Immature natural killer cell (primary cell): ENCODE measurements around the gene ACTL6B. TPM values are rescaled to one million over a fixed set of nuclear protein-coding genes. Genes with fewer than 3 reads are reported as not detected.

ENCODE experiments used
- DNase-seq, 3 donors: peaks; one replicate each; pipeline ENCODE4 v3.0.0; 2022; ENCODE audit warnings: mixed read lengths in 1 of 3
- H3K27ac Mint-ChIP-seq, 6 donors: one replicate each; pipeline ENCODE4 v1.8.0; 2020; ENCODE audit warnings: mixed read lengths in 6 of 6, mild to moderate bottlenecking in 5 of 6, inconsistent platforms in 4 of 6, moderate library complexity in 3 of 6
- H3K27me3 Mint-ChIP-seq, 3 donors: one replicate each; pipeline ENCODE4 v1.8.0; 2020 to 2021; ENCODE audit warnings: low read depth in 3 of 3, mild to moderate bottlenecking in 3 of 3, mixed read lengths in 3 of 3, moderate library complexity in 3 of 3, inconsistent platforms in 1 of 3
- H3K36me3 Mint-ChIP-seq, 3 donors: one replicate each; pipeline ENCODE4 v1.8.0; 2020; ENCODE audit warnings: mixed read lengths in 3 of 3, inconsistent platforms in 2 of 3, mild to moderate bottlenecking in 2 of 3
- H3K4me1 Mint-ChIP-seq, 2 donors: one replicate each; pipeline ENCODE4 v1.8.0; 2020; ENCODE audit warnings: inconsistent platforms in 2 of 2, mild to moderate bottlenecking in 2 of 2, mixed read lengths in 2 of 2, moderate library complexity in 1 of 2
- H3K4me3 Mint-ChIP-seq, 5 donors: one replicate each; pipeline ENCODE4 v1.8.0; 2020; ENCODE audit warnings: mild to moderate bottlenecking in 5 of 5, mixed read lengths in 5 of 5, inconsistent platforms in 3 of 5, moderate library complexity in 3 of 5
- H3K9me3 Mint-ChIP-seq, 6 donors: one replicate each; pipeline ENCODE4 v1.8.0; 2020; ENCODE audit warnings: mild to moderate bottlenecking in 6 of 6, mixed read lengths in 6 of 6, inconsistent platforms in 4 of 6, moderate library complexity in 3 of 6
- polyA plus RNA-seq, 3 donors: library from polyadenylated mRNA; unstranded; fragments of 300-500 nt; fragmentation: Illumina TruSeq; gene quantifications; one replicate each; pipeline ENCODE4 v1.2.3, GENCODE V29; 2021

The ACTL6B gene
- polyA plus RNA-seq, 3 donors from 2014 or later: not detected

- DNase-seq: peak; percentile 83 to 88 (median 85)
- H3K27me3 Mint-ChIP-seq: peaks cover 0 to 5% (median 0%) of the 10 kb centered on the region in 3 donors
- peak overlapping the region; percentile 90 to 96 (median 91) for H3K4me3 Mint-ChIP-seq
- H3K27ac Mint-ChIP-seq: peak overlapping the region; percentile 91 to 99 (median 98)
- H3K9me3 Mint-ChIP-seq: no peaks in the 10 kb centered on the region
- H3K4me1 Mint-ChIP-seq: peaks cover 17 to 21% of the 10 kb centered on the region in 2 donors
- no peaks in the 10 kb centered on the region for H3K36me3 Mint-ChIP-seq
These were observed 51.9 kb downstream of the ACTL6B start for GRCh38 chr7:100604028-100604975.

- peaks cover 0 to 5% (median 0%) of the 10 kb centered on the region in 3 donors for H3K27me3 Mint-ChIP-seq
- peak overlapping the region; percentile 90 to 96 (median 91) for H3K4me3 Mint-ChIP-seq
- H3K27ac Mint-ChIP-seq: peak overlapping the region; percentile 91 to 99 (median 98)
- no peak for DNase-seq
- no peaks in the 10 kb centered on the region for H3K9me3 Mint-ChIP-seq
- no peaks in the 10 kb centered on the region for H3K36me3 Mint-ChIP-seq
- H3K4me1 Mint-ChIP-seq: peaks cover 17 to 21% of the 10 kb centered on the region in 2 donors
These were observed 52.6 kb downstream of the ACTL6B start for GRCh38 chr7:100603726-100604027.

GRCh38 chr7:100602889-100603725 is 53.1 kb downstream of the ACTL6B start:
- Mint-ChIP-seq H3K27ac (peak overlapping the region; percentile 91 to 99 (median 98)), H3K27me3 (peaks cover 0 to 5% (median 0%) of the 10 kb centered on the region in 3 donors), H3K4me1 (peaks cover 21% of the 10 kb centered on the region in 2 donors)

GRCh38 chr7:100600730-100601038 is 55.6 kb downstream of the ACTL6B start:
- Mint-ChIP-seq H3K4me3 (no peak overlapping the region), H3K27me3 (peaks cover 0 to 7% (median 0%) of the 10 kb centered on the region in 3 donors), H3K27ac (no peak overlapping the region), H3K9me3 (no peaks in the 10 kb centered on the region), H3K36me3 (no peaks in the 10 kb centered on the region), H3K4me1 (peaks cover 18 to 21% of the 10 kb centered on the region in 2 donors)
- DNase-seq: no peak

More at GRCh38 chr7:100602889-100603725, 53.1 kb downstream of the ACTL6B start:
- Mint-ChIP-seq H3K36me3 (no peaks in the 10 kb centered on the region), H3K4me3 (peak overlapping the region; percentile 90 to 96 (median 91)), H3K9me3 (no peaks in the 10 kb centered on the region)
- DNase-seq: no peak

GRCh38 chr7:100599911-100600729 is 56.1 kb downstream of the ACTL6B start:
- Mint-ChIP-seq H3K36me3 (no peaks in the 10 kb centered on the region), H3K27me3 (peaks cover 0 to 7% (median 2%) of the 10 kb centered on the region in 3 donors), H3K4me1 (peaks cover 13 to 17% of the 10 kb centered on the region in 2 donors), H3K27ac (no peak overlapping the region), H3K9me3 (no peaks in the 10 kb centered on the region), H3K4me3 (no peak overlapping the region)
- no peak for DNase-seq

- Mint-ChIP-seq H3K27me3 (peaks cover 0 to 4% (median 2%) of the 10 kb centered on the region in 3 donors), H3K27ac (peak overlapping the region in 1 of 6 donors; percentile 6), H3K4me3 (no peak overlapping the region), H3K4me1 (peaks cover 4 to 7% of the 10 kb centered on the region in 2 donors), H3K36me3 (no peaks in the 10 kb centered on the region), H3K9me3 (no peaks in the 10 kb centered on the region)
- DNase-seq: no peak
These were observed 57.8 kb downstream of the ACTL6B start for GRCh38 chr7:100598425-100598824.

- Mint-ChIP-seq H3K27me3 (peaks cover 0 to 6% (median 5%) of the 10 kb centered on the region in 3 donors), H3K36me3 (no peaks in the 10 kb centered on the region), H3K9me3 (no peaks in the 10 kb centered on the region), H3K4me1 (peaks cover 0 to 5% of the 10 kb centered on the region in 2 donors), H3K27ac (no peak overlapping the region), H3K4me3 (no peak overlapping the region)
- no peak for DNase-seq
These were observed 61.1 kb downstream of the ACTL6B start for GRCh38 chr7:100595188-100595587.

Other genes starting within 250 kb of the ACTL6B start
- gene ZCWPW1, start 227.7 kb downstream of the ACTL6B start, polyA plus RNA-seq: 1 to 10 TPM; 4.1 to 5.9 (median 5.7) TPM
- 10 to 100 TPM in 1 of 3 donors, 1 to 10 TPM in 2; 3.0 to 12.1 (median 8.3) TPM for gene MEPCE, start 226.6 kb downstream of the ACTL6B start, polyA plus RNA-seq
- gene PPP1R35, start 220.0 kb downstream of the ACTL6B start, polyA plus RNA-seq: 10 to 100 TPM; 25.7 to 42.2 (median 41.8) TPM
- gene SPACDR, start 192.2 kb downstream of the ACTL6B start, polyA plus RNA-seq: 1 to 10 TPM in 1 of 3 donors, under 1 TPM in 1, not detected in 1; 0.43 to 2.2 TPM
- 10 to 100 TPM; 32.4 to 42.2 (median 35.3) TPM for gene TSC22D4, start 177.2 kb downstream of the ACTL6B start, polyA plus RNA-seq
- not detected for gene NYAP1, start 172.5 kb downstream of the ACTL6B start, polyA plus RNA-seq
- gene AGFG2, start 117.2 kb downstream of the ACTL6B start, polyA plus RNA-seq: 10 to 100 TPM in 2 of 3 donors, 1 to 10 TPM in 1; 7.1 to 20.7 (median 12.0) TPM
- gene SAP25, start 82.5 kb downstream of the ACTL6B start, polyA plus RNA-seq: not detected
- gene LRCH4, start 70.3 kb downstream of the ACTL6B start, polyA plus RNA-seq: 100 to 1,000 TPM in 1 of 3 donors, 10 to 100 TPM in 2; 78.9 to 125 (median 90.4) TPM
- gene FBXO24, start 70.1 kb downstream of the ACTL6B start, polyA plus RNA-seq: under 1 TPM in 1 of 3 donors, not detected in 2; 0.43 TPM
- 1 to 10 TPM; 2.0 to 4.9 (median 4.7) TPM for gene PCOLCE, start 54.1 kb downstream of the ACTL6B start, polyA plus RNA-seq
- gene MOSPD3, start 43.9 kb downstream of the ACTL6B start, polyA plus RNA-seq: 10 to 100 TPM; 23.2 to 29.3 (median 27.0) TPM
- 1 to 10 TPM in 2 of 3 donors, under 1 TPM in 1; 0.85 to 1.8 (median 1.1) TPM for gene TFR2, start 14.9 kb downstream of the ACTL6B start, polyA plus RNA-seq
- gene GNB2, start 17.3 kb upstream of the ACTL6B start, polyA plus RNA-seq: 10 to 100 TPM; 61.4 to 71.8 (median 64.8) TPM
- gene GIGYF1, start 37.8 kb upstream of the ACTL6B start, polyA plus RNA-seq: 1 to 10 TPM in 1 of 3 donors, under 1 TPM in 2; 0.03 to 2.0 (median 0.47) TPM
- gene POP7, start 49.7 kb upstream of the ACTL6B start, polyA plus RNA-seq: 10 to 100 TPM; 65.1 to 70.3 (median 67.0) TPM
- gene EPO, start 64.0 kb upstream of the ACTL6B start, polyA plus RNA-seq: not detected
- not detected for gene ZAN, start 77.1 kb upstream of the ACTL6B start, polyA plus RNA-seq
- gene EPHB4, start 171.1 kb upstream of the ACTL6B start, polyA plus RNA-seq: under 1 TPM in 1 of 3 donors, not detected in 2; 0.37 TPM
- gene SLC12A9, start 196.3 kb upstream of the ACTL6B start, polyA plus RNA-seq: 1 to 10 TPM; 3.2 to 5.9 (median 4.7) TPM
- under 1 TPM in 1 of 3 donors, not detected in 2; 0.11 TPM for gene TRIP6, start 210.9 kb upstream of the ACTL6B start, polyA plus RNA-seq
- gene SRRT, start 218.7 kb upstream of the ACTL6B start, polyA plus RNA-seq: 10 to 100 TPM; 24.9 to 73.4 (median 33.2) TPM
- 1 to 10 TPM in 1 of 3 donors, under 1 TPM in 1, not detected in 1; 0.59 to 1.1 TPM for gene UFSP1, start 233.3 kb upstream of the ACTL6B start, polyA plus RNA-seq
- gene ACHE, start 239.4 kb upstream of the ACTL6B start, polyA plus RNA-seq: not detected